ENCODE measurements around the gene EFEMP1.

The EFEMP1 gene

DNA sequence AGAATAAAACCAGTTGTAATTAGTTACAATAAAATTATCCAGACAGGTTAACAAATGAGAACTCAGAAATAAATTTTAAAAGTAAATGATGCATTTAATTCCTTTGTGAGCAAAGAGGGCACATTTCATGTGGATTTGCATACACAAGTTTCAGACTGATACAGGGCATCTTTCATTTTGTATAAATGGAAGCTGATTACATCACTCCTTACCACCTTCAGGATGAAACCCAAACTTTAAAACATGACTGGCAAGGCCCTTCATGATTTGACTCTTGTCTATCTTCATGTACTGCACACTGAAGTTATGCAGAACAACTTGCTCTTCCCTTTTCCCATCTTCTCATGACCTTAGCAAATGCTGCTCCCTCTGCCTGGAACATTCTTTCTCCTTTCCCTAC lies 26.9 kb downstream of the EFEMP1 start:
- DNase-seq, result no peak

DNA sequence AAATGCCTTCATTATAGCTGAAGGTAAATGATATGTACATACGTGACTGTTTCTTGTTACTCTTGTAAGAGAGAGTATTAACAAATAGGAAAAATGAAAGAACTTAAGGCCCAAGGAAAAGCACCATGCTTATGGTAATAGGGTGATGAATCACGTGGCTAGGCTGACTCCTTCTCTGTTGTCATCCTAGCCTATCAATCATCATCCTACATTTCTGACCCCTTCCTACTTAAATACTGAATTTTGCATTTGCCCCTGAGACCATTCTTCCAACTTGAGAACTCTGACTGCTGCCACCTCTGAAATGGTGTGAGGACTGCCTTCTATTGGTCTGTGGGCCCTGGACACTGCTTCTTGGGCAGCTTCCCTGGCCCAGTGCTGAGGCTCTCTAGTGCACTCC lies 28.9 kb downstream of the EFEMP1 start:
- DNase-seq, result no peak

DNA sequence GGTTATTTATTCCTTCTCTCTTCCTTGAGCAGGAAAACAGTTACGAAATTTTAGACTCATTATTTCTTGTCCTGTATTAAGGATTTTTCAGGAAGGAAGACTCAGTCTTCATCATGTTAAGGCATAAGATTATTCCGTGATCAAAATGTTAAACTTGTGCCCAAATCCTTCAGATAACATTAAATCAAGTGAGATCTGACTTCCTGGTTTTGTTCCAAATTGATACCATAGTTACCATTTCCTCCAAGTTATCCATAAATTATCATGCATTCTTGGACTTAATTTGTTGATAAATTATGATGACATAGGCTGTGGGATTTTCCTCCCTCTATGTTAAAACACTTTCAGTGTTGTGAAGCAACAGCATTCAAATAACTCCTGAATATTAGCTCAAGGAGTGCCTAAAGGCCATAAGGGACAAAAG lies 31.9 kb downstream of the EFEMP1 start:
- DNase-seq, result no peak

DNA sequence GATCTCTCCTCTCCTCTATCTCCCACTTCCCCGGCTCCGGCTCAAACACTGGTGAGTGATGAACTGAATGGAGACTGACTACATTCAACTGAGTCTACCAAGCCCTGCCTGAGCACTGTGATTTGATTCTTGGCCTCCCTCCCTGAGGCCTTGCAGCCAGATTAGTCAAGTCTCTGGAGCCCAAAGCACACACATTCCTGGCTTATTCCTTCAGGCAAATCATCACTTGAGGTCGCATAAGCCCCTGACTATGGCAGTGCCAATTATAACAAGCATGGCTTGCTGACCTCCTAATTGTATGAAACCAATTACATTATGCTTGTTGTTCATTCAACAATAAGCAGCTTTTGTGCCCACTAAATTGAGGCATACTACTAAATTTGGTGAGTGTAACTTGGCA lies 34.6 kb downstream of the EFEMP1 start:
- no peak for DNase-seq

DNA sequence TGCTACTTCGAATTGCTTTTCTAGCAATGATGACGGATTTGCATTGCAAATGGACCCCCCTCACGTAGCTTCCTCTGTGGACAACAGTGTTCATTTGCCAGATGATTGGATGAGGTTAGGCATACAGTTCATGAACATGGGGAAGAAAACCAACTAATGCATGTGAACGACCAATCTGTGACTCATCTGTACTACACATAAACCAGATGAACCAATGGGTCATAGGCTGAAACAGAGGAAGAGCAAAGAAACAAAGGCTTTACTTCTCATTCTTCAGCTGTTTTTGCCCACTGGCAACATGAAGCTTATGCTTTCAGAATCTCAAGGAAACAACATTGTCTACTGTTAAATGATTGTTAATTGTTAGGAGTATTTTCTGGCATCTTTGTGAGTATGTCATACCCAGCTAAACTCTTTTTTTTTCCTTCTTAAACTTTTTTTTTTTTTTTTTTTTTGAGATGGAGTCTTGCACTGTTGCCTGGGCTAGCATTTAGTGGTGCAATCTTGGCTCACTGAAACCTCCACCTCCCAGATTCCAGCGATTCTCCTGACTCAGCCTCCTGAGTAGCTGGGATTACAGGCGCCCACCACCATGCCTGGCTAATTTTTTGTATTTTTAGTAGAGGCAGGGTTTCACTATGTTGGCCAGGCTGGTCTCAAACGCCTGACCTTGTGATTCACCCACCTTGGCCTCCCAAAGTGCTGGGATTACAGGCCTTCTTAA lies 35.5 kb downstream of the EFEMP1 start:
- DNase-seq, result no peak

DNA sequence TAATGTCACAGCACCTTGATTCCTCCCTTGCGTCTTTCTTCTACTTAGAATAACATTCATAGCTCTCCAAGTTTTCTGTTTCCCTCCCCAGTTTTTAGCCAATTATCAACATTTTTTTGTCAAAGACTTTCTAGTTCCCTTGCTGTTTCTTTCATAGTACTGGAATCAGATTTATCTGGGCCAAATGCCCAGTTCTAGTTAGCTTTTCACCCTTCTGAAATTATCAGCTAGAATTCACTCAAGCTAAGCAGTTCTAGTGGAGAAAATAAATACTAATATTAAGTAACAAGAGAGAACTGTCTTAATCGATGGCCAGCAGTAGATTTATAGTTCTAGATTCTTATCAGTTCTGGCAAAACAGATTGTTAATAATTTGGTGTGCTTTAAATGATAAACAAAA lies 36.2 kb downstream of the EFEMP1 start:
- DNase-seq, result no peak

DNA sequence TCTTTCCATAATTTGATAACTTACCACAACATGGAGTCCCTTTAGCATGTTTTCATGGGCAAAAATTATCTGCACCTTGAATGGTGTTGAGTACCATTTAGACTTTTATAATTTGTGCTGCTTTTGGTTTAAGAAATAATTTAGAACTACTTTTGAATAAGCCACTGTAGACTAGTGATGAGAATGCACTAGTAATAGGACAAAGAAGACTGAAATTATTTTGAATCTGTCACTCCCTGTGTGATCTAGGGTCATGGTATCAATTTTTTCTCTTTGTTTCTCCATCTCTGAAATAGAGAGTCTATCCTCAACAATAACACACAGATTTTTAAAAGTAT lies 37.7 kb downstream of the EFEMP1 start:
- DNase-seq, result no peak

DNA sequence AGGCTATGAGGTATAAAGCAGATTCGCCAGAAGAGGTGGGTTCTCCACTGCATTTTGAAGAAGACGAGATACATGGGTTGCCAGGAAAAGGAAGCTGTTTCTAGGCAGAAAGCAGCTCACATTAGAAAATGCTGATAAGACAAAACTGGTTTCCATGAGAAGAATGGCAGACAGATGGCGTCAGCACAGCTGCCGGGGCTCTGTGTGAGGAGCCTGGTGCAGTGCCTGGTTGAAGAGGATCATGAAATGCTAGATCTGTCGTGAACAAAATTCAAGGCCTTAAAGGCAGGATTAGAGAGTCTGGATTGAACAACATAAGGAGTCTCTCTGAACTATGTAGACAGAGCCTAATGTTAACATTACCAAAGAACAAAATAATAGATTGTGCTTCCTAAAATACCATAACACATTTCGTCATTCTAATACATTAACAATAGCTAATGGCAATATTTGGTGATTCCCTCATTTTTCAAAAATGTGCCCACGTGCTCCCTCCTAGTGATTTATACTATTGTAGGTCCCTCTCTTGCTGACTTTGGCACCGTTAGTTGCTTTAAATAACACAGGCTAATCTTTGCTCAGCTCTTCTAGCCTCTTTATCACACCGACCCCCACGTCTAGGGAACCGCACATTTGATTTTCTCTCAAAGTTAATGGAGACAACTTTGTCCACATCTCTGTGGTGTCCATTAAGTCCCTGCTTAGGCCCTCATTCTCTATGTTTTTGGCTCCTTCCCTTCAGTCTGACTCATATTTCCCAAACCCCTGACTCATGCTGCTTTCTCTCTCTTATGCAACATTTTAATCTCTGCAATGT lies 38.2 kb downstream of the EFEMP1 start:
- no peak for DNase-seq

DNA sequence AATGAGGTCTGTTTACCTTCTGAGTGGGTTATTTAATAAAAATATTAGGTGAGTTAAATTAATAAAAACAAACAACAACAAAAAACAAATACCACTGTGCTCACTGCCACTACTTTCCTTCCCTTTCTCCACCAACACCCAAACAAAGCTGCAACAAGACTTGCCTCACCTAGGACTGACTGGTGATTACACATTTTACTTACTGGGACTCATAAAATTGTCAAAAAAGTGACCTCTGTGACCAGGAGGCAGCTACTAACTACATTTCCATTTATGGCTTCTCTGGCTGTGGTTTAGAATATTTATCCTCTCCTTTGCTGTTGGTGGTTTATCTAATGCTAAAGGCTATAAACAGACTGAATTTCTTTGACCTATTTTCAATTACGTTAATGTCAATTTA lies 39.8 kb downstream of the EFEMP1 start:
- no peak for DNase-seq

DNA sequence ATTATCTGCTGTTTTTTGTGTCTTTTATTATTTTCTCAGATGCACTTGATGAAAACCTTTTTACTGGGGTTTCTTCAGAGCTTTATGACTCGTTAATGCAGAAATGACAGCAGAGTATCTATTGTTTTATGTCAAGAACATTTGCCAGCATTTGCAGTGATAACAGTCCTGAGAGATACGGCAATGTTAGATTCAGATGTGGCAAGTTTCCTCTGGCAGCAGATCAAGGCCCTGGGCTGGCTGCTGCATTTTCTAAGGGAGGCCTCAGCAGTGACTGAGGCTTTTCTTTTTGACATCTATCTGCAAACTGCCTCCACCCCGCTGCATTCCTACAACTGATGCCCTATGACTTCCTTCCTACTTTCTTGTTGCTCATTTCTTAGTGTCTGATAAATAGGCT lies 40.2 kb downstream of the EFEMP1 start:
- no peak for DNase-seq

DNA sequence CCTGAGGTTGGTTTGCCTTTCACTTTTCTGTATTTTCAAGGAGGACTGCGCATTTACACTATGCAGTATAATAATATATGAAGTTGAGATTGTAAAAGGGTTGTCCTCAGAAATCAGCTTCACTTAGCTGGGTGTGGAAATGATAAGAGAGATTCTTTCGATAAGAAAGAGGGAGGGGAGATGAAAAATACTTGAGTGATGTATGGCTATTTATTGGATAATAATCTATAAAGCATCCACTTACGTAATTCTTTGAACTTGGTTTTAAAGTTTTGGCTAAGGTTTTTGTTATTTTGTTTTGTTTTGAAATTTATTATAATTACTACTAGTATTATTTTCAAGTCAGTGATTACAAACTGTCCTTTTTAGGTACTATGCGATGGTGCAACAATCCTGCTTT lies 40.6 kb downstream of the EFEMP1 start:
- no peak for DNase-seq

DNA sequence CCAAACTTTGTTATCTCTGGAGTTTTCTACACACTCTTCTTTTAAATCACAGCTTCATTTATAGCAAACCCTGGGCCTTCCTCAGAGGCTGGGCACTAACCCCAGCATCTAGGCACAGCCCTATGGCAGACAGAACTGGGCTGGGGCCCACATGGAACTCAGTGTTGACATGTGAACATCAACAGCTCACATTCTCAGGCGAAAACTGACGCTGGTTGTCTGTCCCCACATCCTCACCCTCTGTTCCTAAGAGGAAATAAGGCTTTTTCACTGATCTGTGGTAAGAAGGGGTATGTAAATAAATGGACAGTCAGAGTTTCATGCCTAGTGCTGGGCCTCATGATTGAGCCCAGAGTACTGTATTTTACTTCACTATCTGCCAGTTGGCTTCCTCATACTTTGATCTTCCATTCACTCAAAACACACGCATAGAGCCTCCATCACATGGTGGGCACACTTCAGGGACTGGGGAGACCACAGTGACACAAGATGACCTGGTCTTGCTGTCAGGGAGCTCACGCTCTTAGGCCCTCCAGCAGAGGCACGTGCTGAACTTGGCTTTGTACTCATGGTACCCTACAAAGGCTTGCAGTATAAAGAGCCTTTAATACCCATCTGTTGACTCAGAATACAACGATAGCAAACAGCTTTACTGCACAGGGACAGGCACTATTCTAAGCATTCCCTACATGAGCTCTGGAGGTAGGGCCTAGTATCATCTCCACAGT lies 43.0 kb downstream of the EFEMP1 start:
- no peak for DNase-seq

DNA sequence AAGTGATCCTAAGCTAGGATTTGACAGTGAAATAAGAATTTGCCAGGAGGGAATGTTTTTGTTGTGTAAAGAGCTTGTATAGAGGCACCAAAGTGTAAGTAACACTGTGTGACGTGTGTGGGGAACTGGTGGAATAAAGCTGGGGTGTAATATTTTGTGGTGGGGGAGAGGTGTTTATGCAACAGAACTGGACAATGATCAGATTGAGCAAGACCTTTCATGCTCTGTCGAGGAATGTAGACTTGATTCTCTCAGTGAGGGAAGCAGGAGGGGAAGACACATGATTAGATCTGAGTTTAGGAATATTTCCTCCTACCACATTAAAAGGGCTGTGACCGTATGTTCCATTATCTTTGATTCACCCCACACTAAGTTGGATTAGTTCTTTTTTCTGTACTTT lies 43.6 kb downstream of the EFEMP1 start:
- DNase-seq, result no peak

DNA sequence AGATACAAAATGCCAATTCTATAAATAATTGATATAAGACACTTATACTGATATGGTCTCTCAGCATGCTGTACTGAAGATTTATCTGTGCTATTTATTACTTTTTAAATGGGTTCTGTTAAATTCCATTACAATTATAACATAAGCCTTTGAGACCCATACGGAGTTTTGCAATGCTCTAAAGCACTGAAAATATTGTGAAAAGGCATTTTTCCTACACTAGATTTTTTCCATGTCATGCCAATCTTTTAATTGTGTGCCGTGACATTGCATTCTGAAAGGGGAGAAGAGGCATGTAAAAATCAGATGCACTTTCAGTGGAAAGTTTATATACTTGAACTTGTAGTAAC lies 46.5 kb downstream of the EFEMP1 start:
- DNase-seq, result no peak

DNA sequence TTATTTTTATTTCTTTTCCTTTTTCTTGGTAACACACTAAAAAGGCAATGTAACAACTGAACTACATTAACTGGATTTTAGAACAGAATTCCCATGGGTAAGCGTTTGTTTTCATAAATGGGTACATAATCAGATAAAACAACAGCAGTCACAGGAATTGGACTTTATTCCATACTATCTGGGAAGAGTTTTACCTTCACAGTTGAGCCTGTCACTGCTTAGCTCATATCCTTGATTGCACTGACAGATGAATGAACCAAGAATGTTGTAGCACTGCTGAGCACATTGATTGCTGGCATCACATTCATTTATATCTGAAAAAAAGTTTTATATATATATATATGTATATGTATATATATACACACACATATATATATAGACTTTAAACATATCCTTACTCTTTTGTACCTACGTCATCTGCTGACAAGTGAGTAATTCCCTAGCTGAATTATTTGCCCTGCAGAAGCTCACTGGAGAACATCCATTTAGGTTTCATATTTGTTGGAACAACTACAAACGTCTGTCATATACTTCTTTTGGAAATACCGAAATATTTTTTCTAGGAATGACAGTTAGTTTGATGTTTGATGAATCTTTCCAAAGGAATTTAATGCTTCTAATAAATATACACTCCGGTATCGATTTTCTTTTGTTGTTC lies 47.0 kb downstream of the EFEMP1 start:
- no peak for DNase-seq

DNA sequence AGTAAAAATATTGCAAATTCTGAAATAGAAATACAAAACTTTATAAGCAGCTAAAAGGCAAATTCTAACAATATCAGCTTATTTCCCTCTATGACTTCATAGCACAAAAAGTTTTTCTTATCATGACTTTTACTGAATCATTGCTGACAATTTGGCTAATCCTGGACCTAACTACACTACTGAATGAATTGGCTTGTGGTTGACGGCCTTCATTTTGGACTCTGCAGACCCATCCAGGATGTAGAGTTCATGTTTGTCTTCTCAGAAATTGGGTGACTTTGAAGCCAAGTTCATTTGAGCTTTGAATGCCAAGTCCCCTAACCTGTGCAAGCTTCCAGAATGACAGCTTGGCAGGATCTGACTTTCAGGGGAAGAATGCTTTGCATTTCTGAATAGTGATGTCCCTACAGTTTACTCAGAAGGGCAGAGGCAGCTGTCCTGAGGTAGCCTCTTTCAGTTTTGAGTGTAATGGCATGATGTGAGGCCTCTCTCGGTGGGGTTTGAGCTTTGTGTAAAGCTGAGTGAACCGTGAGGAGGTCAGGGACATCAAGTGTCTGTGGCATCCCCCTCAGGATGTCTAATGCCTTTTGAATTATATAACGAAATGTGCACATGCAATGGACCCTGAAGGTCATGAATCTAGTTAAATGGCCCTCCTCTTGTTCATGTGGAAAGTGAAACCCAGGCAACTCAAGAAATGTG lies 48.0 kb downstream of the EFEMP1 start:
- DNase-seq, result no peak

DNA sequence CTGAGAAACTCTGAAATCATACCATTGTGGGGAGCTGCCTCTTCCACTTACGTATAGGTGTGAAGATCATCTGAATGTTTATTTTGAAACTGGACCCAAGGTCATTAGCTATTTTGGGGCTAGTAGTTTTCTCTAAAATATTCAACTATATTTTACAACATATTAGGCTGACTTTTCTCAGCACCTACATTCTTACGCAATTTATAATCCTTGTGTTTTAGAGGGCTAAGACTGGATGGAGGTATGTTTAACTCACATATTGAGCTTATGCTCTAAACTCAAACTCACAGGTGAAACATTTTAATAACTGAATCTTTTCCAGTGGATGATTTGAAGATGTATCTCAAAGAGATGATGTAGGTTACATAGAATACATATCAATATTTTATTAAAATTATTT lies 49.2 kb downstream of the EFEMP1 start:
- no peak for DNase-seq

DNA sequence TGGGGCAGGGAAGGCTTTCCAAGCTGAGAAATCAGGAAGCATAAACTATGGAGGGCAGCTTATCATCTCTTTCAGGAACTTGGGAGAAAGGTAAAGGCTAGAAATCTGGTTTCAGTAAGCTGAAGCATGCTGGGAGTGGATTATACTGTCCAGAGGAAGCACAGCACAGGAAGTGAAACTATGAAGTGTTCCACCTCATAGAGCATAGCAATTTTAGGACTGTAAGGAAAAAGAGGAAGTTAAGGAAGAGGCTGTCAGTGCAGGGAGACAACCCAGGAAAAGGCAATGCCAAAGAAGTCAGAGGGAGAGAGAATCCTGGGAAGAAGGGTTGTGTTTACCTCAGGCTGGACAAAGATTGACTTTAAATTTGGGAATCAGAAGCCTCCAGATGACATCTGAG lies 51.9 kb downstream of the EFEMP1 start:
- DNase-seq, result no peak

DNA sequence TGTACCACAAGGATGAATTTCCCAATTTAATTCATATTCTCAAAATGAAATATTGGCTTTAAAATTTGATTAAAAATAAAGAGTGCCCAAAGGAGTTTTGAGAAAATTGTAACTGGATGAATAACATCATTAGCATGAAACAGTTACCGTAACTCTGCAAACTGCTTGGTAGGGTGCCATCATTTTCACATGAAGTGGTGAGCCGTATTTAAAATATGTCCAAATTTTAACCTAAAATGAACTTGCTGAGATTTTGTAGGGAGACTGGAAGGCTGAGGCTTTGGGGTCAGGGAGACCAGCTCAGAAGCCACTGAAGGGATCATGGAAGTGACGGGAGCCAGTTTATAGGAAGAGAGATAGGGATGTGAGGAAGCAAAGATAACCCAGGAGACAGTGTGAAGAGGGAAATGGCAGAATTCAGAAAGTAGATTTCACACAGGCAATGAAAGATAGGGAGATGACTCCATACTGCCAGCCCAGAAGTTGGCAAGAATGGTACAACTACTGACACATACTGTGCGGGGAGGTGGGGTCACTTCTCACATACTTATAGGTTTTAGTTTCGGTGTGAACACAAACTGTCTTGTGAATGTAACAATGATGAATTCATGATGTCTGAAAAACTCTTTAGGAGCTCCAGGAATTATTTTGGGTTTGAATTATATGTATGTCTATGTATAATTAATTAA lies 53.8 kb downstream of the EFEMP1 start:
- DNase-seq, result no peak

DNA sequence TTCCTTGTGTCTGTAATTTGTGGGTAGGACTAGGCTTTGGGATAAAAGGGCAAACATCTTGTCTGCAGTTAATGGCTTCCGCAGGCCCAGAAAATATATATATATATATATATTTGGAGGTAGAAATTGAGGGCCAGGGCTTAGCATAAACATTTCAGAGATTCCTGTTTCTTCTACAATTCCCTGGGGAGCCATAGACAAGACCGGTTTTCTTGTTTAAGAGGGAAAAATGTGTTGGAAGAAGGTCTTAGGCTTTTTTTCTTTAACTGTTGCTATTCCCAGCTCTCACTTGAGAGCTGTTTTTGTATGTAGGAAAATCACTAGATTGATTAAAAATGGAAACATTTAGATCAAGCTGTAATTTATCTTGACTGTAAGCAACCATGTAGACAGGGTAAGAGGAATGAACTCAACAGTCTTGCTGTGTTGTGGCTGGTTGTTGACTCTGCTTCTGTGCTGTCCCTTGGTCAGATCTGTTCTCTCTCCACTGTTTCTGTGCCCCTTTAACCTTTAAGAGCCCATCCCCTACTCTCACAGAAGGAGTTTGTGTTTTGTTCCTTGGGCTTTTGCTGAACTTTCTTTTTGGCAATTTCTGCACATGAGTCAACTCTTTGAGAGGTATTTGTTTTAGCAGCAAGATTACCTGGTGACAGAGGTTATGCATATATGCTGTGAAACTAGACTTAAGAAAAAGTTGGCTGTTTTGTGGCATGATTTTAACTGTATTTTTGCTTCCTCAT lies 58.3 kb downstream of the EFEMP1 start:
- DNase-seq, result no peak

DNA sequence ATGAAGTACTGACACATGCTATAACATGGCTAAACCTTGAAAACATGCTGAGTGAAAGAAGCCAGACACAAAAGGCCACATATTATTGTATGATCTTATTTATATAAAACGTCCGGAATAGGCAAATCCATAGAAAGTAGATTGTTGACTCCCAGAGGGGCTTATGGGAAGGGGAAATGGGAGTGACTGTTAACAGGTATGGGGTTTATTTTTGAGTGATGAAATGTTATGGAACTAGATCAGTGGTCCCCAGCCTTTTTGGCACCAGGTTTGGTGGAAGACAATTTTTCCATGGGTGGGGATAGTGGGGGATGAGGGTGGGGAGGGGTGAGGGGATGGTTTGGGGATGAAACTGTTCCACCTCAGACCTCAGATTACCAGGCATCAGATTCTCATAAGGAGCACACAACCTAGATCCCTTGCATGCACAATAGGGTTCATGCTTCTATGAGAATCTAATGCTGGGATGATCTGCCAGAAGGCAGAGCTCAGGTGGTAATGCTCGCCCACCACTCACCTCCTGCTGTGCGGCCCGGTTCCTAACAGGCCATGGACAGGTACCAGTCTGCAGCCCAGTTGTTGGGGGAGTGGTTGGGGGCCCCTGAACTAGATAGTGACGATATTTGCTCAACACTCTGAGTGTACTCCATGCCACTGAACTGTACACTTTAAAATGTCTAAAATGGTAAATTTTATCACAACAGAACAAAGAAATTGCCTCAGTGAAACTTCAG lies 59.1 kb downstream of the EFEMP1 start:
- DNase-seq, result no peak
